CD4-positive, alpha-beta T cell treated with Interleukin-6 at 100 ng/mL for 8 hours (primary cell): ENCODE results near the gene UTS2.

ENCODE experiments used
- DNase-seq: peaks from one replicate; pipeline ENCODE4 v3.0.0-alpha.2; 2020; ENCODE audit warnings: mixed read lengths, low spot score

UTS2 gene, protein sequence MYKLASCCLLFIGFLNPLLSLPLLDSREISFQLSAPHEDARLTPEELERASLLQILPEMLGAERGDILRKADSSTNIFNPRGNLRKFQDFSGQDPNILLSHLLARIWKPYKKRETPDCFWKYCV

DNA sequence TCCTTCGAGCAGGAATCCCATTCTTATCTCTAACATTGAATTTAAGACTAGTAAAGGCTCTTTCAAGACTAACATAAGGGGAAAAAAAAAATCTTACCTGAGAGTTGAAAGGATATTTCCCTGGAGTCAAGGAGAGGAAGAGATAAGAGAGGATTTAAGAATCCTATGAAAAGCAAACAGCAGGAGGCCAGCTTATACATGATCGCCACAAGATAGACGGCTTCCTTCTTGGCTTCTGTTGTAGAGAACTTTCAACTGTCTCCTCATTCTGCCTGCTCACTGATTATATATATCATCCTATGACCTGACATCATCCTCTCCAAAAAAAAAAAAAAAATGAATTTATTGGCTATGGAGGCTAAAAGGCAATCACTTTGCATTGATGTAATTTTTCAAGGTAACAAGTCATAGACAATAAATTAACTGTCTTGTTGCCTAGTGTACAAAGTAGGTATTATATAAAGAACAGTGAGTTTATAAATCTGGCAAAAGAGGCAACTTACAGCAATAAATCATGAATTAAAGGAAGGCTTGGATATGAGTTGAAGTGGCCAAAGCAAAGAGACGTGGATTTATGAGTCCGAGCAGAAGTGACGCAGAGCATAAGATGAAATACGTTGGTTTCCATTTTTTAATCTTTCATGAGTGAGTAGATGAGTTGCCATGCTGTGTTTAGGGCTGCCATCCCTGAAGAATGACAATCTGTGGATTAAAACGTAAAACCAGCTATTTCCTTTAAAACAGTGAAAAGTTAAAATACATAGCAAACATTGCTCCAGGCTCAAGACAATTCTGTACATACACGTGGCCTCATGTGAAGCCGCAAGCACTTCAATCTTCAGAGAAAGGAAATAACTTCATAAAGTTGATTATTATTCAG is at the start of gene UTS2:
UTS2 (minus strand) TSS at position 262 of the 880 bp plus-strand sequence; CDS start at position 200, 62 bp downstream.
- DNase-seq, result no peak

DNA sequence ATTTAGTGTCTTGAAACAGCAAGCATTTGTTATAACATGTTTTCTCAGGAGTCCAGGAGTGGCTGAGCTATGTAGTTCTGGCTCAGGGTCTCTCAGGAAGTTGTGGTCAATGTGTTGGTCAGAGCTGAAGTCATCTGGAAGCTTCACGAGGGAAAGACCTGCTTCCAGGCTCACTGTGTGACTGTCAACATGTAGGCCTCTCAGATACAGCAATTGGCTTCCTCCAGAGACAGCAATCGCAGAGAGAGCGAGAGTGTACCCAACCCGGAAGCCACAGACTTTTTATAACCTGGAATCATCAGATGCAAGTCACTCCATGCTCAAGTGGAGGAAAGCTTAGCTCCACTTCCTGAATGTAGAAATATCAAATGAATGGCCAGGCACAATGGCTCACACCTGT is 46.9 kb upstream of the UTS2 start:
- DNase-seq, result no peak

DNA sequence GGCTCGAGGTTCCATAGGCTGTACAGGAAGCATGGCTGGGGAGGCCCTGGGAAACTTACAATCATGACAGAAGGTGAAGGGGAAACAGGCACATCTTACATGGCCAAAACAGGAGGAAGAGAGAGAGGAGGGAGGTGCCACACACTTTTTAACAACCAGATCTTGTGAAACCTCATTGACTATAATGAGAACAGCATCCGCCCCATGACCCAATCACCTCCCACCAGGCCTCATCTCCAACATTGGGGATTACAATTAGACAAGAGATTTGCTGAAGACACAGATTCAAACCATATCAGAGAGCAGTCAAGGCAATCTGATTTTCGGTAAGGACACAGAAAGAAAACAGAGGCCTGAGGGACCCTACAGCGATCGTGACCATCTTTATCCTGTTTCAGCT is 46.1 kb upstream of the UTS2 start:
- DNase-seq, result no peak

DNA sequence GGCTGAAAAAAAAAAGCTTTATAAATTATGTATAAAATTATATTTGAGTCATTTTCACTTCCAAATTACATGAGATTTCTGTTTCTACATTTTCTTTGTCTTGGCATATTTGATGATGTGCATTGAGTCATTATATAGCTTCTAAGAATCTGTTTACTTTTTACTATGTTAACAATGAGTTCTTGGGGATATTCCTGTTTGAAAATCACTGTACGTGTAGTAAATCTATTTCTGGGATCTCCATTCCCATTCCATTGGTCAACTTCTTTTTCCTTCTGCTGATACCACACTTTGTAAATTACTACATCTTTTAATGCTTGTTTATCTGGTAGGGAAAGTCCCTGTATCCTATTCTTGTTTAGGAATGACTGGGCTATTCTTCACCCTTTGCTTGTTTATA is 44.1 kb upstream of the UTS2 start:
- no peak for DNase-seq

DNA sequence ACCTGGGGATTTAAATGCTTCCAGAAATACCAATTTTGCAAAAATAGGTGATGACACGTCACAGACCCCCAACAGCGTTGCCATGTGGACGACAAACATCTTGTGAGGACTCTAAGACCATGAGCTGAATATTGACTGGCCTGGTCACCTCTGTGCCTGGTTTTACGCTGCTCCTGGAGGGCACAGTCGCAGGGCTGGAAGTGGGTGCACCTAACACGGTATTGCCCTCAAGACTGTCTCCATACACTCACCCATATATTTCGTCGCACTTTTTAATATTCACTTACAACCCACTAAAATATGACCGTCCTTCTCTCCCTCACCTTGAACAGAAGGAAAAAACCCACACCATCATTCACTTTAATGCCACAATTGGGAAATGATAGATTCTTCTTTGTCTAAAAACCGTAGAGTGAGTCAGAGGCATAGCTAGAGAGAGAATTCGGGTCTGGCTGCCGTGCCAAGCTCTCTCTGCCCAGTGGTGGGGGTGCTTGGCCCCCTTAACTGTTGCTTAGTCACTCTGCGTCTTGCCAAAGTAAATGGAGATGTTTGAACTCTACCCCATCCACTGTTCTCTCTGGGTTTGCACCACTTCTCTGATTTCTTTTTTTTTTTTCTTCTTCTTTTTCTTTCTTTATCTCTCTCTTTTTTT is 40.8 kb upstream of the UTS2 start:
- no peak for DNase-seq

DNA sequence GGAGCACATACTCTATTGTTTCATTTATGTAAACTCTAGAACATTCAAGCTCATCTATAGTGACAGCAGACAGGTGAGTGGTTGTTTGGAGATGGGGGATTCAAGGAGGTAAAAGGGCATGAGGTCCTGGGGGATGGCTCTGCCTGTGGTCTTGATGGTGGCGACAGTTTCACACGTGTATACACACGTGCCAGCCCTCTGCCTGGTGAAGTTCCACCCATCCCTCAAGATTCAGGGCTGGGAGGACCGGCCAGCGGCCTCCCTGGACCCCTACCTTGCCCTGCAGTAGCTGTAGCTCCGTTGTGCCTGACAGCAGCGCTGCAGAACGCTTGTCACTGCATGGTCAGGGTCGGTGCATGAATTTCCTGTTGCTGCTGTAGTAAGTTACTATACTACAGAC is 38.9 kb upstream of the UTS2 start:
- no peak for DNase-seq

DNA sequence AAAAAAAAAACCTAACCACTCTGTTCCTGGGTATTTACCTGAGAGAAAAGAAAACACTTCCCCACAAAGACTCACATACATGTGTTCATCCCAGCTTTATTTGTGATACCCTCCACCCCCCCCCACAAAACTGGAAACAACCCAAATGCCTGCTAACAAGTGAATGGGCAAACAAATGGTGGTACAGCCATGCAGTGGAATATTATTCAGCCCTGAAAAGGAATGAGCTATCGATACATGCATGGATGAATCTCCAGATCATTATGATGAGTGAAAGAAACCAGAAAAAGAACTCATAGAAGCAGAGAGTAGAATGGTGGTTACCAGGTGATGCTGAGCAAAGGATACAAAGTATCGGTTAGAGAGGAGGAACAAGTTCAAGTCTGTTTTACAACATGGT is 38.0 kb upstream of the UTS2 start:
- no peak for DNase-seq

DNA sequence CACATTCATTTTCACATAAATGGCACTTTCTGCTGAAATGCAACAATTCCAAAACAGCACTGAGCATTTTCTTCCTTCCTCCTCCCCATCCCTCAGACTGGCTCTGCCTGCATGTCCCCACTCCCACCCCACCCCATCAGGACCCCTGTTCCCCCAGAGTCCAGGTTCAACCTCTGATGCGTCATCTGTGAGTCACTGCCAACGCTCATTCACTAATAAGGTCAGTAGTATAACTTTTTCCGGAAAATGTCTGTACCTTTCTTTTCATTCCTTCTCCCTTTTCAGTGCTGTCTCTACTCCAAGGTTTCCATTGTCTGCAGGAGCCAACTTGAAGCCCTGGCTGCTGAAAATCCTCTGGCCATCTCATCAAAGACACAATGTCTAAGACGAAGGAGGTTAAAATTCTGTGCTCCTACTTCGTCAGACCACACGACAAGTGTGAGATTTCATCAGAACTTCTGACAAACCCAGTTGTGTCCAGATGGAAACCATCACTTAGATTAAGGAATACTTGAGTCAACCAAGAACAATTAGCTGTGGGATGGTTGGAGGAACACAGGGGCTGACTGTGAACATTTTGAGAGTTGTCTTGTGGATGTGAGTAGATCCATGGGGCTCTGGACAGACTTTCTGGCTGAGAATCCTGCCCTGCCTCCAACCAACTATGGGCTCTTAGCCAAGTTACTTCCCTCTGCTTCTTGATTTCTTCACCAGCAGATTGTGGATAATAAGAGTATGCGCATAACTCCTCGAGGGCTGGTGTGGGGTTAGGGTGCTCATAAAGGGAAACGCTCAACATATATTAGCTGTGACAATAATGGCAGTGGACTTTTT is 35.6 kb upstream of the UTS2 start:
- DNase-seq, result no peak

DNA sequence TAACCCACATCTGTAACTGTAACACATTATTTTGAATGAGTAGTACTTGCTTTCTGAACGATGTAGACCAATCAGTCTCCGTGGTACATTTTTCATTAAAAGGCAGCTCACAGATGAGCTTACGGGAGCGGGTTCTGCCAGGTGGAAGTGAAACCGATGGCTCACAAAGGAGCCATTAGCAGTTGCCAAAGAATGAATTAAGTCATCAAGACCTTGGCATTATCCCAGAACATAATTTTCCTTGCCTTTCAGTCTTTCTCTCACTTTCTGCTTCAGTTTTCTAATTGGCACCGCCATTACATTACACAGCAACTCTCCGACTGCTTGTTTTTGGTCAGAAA is 33.5 kb upstream of the UTS2 start:
- DNase-seq, result no peak

DNA sequence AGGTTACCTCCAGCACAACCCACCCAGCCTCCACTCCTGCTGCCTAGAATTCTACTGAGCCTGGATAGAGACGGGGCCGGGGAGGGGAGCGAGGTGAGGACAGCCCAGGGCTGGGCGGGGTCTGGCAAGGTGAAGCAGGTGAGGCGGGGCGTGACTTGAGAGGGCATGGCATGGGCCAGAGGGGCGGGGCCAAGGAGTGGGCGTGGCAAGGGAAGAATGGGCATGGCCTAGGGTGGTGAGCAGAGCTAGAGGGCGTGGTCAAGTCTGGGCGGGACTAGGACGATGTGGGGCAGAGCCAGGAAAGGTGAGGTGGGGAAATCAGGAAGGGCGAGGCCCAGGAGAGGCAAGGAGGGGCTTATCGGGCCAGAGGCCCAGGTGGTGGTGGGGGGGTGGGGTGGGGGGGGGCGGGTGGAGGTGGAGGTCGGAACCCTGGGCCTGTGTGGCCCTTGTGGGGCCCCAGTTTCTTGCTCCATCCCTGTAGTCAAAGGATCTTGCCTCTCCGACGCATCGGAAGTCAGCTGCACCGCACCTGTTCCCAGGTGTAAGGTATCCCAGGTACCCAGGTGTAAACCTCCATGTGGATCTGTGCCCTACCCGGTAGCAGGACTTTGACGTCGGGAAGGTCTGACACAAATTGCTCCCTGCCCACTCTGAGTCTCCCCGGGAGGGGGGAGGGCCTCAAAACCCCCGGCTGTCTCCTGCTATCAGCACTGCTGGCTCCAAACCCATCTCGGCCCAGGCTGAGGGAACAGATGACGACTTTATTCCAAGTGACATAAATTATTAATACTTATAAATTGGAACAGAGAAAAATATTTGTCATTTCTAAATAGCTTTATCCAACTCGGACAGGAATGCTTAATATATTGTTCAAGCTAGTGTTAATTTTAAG is 32.9 kb upstream of the UTS2 start:
- DNase-seq, result no peak

DNA sequence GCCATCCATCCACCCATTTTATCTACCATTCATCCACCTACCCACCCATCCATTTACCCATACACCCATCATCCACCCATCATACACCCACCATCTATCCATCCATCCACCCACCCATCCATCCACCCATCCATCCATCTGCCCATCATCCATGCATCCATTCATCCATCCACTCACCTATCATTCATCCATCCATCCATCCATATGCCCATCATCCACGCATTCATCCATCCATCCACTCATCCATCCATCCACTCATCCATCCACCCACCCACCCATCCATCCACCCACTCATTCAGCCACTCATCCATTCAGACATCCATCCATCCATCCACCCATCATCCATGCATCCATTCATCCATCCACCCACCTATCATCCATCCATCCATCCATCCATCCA is 31.9 kb upstream of the UTS2 start:
- no peak for DNase-seq

DNA sequence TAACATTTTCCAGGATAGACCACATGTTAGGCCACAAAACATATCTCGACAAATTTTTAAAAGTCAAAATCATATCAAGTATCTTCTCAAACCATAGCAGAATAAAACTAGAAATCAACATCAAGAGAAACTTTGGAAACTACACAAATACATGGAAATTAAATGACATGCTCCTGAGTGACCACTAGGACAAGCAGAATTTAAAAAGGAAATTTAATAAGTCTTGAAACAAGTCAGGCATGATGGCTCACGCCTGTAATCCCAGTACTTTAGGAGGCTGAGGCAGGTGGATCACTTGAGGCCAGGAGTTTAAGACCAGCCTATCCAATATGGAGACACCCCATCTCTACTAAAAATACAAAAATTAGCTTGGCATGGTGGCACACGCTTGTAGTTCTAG is 26.4 kb upstream of the UTS2 start:
- DNase-seq, result no peak

DNA sequence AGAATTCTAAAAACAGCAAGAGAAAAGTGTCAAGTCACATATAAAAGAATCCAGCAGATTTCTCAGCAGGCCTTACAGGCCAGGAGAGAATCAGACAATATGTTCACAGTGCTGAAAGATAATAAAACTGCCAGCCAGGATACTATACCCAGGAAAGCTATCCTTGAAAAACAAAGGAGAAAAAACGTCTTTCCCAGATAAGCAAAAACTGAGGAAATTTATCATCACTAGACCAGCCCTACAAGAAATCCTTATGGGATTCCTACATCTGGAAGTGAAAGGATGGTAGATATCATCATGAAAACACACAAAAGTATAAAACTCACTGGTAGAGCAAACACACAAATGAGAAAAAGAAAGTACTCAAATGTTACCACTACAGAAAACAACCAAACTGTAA is 25.2 kb upstream of the UTS2 start:
- no peak for DNase-seq

DNA sequence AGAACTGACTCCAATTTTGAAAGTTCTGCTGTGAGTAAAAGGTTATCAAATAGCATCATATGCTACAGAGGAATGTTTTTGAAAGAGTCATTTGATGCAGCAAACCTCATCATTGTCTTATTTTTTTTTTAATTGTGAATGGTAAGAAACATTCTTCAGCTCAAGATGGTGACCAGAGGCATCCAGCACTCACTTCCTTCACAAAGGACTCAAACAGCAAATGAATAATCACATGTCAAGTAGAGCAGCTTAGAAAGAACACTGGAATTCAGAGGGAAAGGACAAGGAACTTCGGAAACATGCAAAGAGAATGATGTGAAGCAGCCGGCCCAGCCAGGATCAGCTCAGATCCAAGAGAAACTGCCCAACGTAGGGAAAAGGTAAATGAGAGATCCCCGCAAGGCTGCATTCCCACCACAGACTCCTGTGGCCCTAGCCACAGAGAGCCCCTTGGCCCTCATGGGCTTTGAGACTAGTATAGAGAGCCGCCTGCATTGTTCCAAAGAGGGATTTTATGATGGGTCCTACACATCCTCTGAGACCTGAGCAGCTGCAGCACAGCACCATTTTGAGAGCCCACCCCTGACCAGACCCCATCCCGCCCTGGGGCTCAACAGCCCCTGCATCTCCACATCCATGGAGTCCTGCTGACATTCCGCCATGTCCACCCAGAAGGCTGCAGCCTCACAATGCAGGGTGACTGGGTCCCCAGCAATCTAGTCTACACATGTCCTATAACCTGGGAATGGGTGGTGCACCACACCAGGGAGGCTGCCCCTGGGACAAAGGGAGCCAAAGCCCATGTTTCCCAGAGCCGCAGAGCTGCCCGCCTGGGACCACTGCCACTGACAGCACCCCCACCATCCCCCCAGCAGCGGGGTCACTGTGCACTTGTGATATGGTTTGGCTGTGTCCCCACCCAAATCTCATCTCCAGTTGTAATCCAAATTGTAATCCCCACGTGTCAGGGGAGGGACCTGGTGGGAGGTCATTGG is 21.2 kb upstream of the UTS2 start:
- DNase-seq, result no peak

DNA sequence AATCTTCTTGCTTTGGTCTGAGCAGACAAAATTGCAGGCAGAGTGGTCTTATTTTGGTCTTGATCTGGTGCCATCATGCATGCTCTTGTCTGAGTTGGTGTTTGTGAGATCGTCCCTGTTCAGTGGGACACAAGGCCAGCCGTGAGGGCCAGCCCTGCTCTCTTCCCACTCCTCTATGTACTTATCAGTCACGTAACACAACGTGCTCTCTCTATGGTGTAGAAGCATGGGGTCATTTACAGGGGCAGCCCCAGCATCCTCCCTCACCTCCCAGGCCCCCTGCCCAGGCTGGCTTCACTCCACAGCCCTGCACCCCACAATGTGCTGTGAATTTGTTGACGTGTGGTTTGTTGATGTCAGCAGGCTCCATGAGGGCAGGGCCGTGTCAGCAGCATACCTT is 18.3 kb upstream of the UTS2 start:
- DNase-seq, result no peak

DNA sequence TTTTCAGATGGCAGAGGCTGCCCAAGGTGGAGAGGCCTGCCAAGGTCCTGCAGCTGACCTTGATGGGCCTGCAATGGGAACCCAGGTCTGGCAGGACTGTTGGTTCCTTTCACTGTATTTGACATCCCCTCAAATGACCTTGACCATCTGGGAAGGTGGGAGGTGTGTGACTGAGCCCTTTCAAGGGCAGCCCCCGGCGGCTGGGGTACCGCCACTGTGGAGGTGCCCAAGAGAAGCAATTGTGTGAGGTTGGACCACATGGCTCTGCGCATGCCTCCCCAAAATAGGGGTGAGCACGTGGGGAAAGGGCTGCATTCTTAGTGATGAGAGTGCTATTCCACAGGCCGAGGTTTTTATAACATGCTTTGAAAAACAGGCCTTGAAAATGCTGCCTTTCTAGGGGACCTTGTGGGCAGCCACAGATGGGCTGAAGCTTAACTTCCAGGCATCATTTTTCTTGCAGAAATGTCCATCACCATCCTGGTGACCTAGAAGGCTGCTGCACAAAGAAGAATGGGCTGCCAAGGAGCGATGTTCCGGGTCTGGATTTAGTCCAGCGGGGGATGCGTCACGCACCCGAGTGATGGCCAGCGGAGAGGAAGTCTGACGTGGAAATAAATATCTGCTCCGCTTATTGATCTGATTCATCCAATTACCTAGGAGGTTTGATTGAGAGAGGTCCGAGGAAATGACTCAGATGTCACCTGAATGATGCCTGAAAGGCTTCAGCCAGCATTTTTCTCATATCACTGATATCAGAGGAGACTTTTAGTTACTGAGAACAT is 16.5 kb upstream of the UTS2 start:
- no peak for DNase-seq

DNA sequence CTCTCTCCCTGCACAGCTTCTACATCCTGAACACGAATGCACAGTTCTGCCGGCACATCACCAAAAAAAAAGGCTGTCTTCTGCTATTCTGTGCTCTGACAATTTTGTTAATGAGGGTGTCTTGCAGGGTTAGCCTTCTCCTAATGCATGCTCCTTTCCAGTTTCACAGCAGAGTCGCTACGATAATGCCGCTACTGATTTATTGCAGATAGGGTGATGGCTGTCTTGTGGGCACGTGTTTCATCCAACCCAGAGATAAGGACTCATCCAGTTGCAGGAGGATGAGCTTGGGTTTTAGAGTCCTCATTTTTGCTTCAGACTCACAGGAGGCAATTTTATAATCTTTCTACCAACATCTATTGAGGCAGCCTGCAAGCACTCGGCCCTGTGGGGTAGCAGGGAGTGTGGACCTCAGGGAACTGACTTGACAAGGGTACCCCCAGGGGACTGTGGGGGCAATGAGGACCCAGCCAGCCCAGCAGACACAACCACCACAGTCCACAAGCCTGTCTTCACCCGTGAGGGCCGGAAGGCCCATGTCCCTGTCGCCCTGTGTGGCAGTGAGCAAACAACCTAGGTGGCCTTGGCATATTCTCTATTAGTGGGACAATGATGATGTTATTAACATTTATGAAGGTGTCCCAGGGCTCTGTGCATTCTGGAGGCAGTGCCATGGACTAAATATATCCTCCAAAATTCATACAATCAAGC is 15.4 kb upstream of the UTS2 start:
- no peak for DNase-seq

DNA sequence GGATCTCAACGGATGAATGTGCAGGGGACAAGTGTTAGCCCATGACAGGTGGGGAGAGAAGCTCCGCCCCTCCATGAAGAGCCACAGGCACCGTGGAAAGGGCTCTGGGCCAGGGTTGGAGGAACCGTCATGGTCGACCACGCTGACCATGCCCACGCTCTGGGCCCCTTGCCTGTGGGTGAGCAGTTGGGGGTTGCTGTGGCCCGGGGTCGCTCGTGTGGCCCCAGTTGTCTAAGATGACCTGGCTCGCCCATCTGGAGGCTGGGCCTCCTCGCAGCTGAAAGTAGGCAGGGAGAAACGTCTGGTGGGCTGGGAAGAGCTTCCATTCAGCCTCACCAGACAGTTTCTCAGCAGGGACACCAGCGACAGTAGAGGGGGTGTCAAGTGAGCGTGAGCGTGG is 13.1 kb upstream of the UTS2 start:
- DNase-seq, result no peak
